Measurements from ENCODE around the gene GCNT2. TPM values are rescaled to one million over a fixed set of nuclear protein-coding genes. Genes with fewer than 3 reads are reported as not detected.
A peak's percentile ranks its signal among the peaks of the same experiment; 100 is the strongest.

GCNT2 gene
- total and polyA plus RNA-seq, 2 of the 8 experiments (the other 6 are each of a cell fraction or from before 2014, with no cell fraction given) = 19.3 to 52.5 TPM

GRCh38 chr6:10554826-10555225 lies 33.7 kb downstream of the GCNT2 start:
- POLR2A ChIA-PET (ENCODE audit: partially characterized antibody) = interaction anchor here (0.8 to 10.2 kb wide), 12 partner anchors 9 to 105 kb away, joined by 3 to 154 read pairs (median 8); partner anchors contain the start of gene GCNT2
- no peak for TF ChIP-seq RNF2 (IDR thresholded peaks at IDR 0.05; ENCODE audit: borderline replicate concordance, low read depth, low read length, missing control alignments, poor library complexity, severe bottlenecking)
- no peak for TF ChIP-seq POLR2AphosphoS5 (IDR thresholded peaks at IDR 0.05; ENCODE audit: low read depth, low read length)
- no peak for TF ChIP-seq NANOG (IDR thresholded peaks at IDR 0.05; ENCODE audit: insufficient read depth, low read depth, low read length, poor library complexity, severe bottlenecking)
- TF ChIP-seq CBX8 (IDR thresholded peaks at IDR 0.05; ENCODE audit: borderline replicate concordance, low read depth, low read length) = no peak
- no peak for TF ChIP-seq KDM5A (IDR thresholded peaks at IDR 0.05; ENCODE audit: low read length)
- TF ChIP-seq, protein P1, sequence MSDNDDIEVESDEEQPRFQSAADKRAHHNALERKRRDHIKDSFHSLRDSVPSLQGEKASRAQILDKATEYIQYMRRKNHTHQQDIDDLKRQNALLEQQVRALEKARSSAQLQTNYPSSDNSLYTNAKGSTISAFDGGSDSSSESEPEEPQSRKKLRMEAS (IDR thresholded peaks at IDR 0.05) = 0 out of 2 replicates have a peak, but pooled peaks have one; percentile 10
- TF ChIP-seq POLR2A (IDR thresholded peaks at IDR 0.05; ENCODE audit: control extremely low read depth in 1 of 2, low read depth in 2 of 2, low read length in 2 of 2) = no peak
- TF ChIP-seq SP1 (IDR thresholded peaks at IDR 0.05; ENCODE audit: low read depth, low read length) = no peak
- TF ChIP-seq JUND (IDR thresholded peaks at IDR 0.05; ENCODE audit: low read length) = no peak
- TF ChIP-seq SAP30 (IDR thresholded peaks at IDR 0.05; ENCODE audit: insufficient read depth, insufficient replicate concordance, low read length) = peak; percentile 4
- TF ChIP-seq RAD21 (IDR thresholded peaks at IDR 0.05 in 1 of 2, conservative IDR thresholded peaks at IDR 0.05 in 1 of 2; ENCODE audit: low read depth in 2 of 2, low read length in 2 of 2) = no peak
- TF ChIP-seq RBBP5 (IDR thresholded peaks at IDR 0.05; ENCODE audit: borderline replicate concordance, low read depth, low read length) = no peak

More at GRCh38 chr6:10554826-10555225, 33.7 kb downstream of the GCNT2 start:
- Histone ChIP-seq H2BK12ac (ENCODE audit: low read depth, low read length) (peak overlapping the region; percentile 46; the same call in 1 of the 2 replicates), H3K9me3 (ENCODE audit: insufficient read depth in 2 of 2, low read depth in 1 of 2, low read length in 1 of 2) (no peaks in the 10 kb centered on the region), H2BK120ac (replicated peaks; ENCODE audit: low read depth, low read length) (no peak overlapping the region), H2BK5ac (ENCODE audit: low read depth, low read length) (peak overlapping the region; percentile 80; the same call in 1 of the 2 replicates), H4K5ac (ENCODE audit: insufficient read length, low read depth, low read length) (peak overlapping the region; percentile 84), H4K91ac (replicated peaks; ENCODE audit: insufficient read length, low read length) (peak overlapping the region; percentile 70), H3K4me3 (ENCODE audit: extremely low read depth in 1 of 4, insufficient read depth in 2 of 4, low read depth in 3 of 4, low read length in 4 of 4) (peak overlapping the region; percentile 81 to 96 (median 87); a peak in 5 of 8 replicates), H2AK5ac (ENCODE audit: low read depth, low read length) (no peak overlapping the region), H3K36me3 (ENCODE audit: control insufficient read depth in 2 of 4, insufficient read depth in 4 of 4, low read length in 3 of 4) (no peaks in the 10 kb centered on the region), H4K20me1 (replicated peaks in 1 of 2; ENCODE audit: control insufficient read depth in 1 of 2, insufficient read depth in 2 of 2, low read length in 2 of 2) (no peaks in the 10 kb centered on the region), H3K23me2 (ENCODE audit: low read depth, low read length) (peaks cover 12% of the 10 kb centered on the region; the same call in 1 of the 2 replicates), H2BK15ac (ENCODE audit: low read length) (no peak overlapping the region), H3K4me2 (ENCODE audit: insufficient read depth in 1 of 2, low read depth in 2 of 2, low read length in 2 of 2) (peak overlapping the region; percentile 80 to 86), H3K23ac (ENCODE audit: insufficient read length) (no peak overlapping the region), H3K27ac (ENCODE audit: low read depth, low read length) (no peak overlapping the region), H4K8ac (ENCODE audit: extremely low read depth, insufficient read depth, low read length) (no peak overlapping the region), H3K18ac (ENCODE audit: extremely low read depth, low read length) (peak overlapping the region; percentile 72; the same call in 1 of the 2 replicates), H2BK20ac (ENCODE audit: low read length) (peak overlapping the region; percentile 63; the same call in 1 of the 2 replicates), H3K79me2 (ENCODE audit: control insufficient read depth in 1 of 2, insufficient read depth in 2 of 2, low read length in 2 of 2) (peaks cover 16 to 39% of the 10 kb centered on the region in 2 experiments), H3K56ac (replicated peaks; ENCODE audit: insufficient read length, low read depth, low read length) (no peak overlapping the region), H3K27me3 (replicated peaks in 1 of 4; ENCODE audit: control insufficient read depth in 3 of 4, extremely low read depth in 1 of 4, insufficient read depth in 3 of 4, low read length in 3 of 4) (no peaks in the 10 kb centered on the region), H3K4ac (replicated peaks; ENCODE audit: insufficient read length, low read depth, low read length) (no peak overlapping the region), H3K4me1 (replicated peaks in 1 of 4; ENCODE audit: control insufficient read depth in 3 of 4, insufficient read depth in 4 of 4, low read length in 3 of 4) (peaks cover 2 to 9% (median 5%) of the 10 kb centered on the region in 4 experiments; a peak in 6 of 7 replicates), H3K9ac (replicated peaks in 1 of 4; ENCODE audit: extremely low read depth in 1 of 4, low read depth in 3 of 4, low read length in 3 of 4) (peak overlapping the region in 1 of 4 experiments; percentile 20; a peak in 3 of 7 replicates), H3K79me1 (ENCODE audit: low read depth, low read length) (peaks cover 7% of the 10 kb centered on the region; the same call in 1 of the 2 replicates), H2AFZ (ENCODE audit: low read length) (no peak overlapping the region), H3K14ac (ENCODE audit: insufficient read length) (no peak overlapping the region)
- WGBS, 2 experiments (ENCODE audit: extremely low coverage in 1 of 2, insufficient coverage in 1 of 2, insufficient read length in 1 of 2, insufficient replicate concordance in 2 of 2, low coverage in 1 of 2, low lambda C conversion rate in 2 of 2, missing lambda C conversion rate in 1 of 2) = 5% methylated on average over 7 of the region's 7 CpGs; no CpG with 5 or more reads in 1 of the 2 experiments
- FAIRE-seq (no peak), DNase-seq (ENCODE audit: low read depth in 1 of 2, low spot score in 2 of 2) (no peak)
- CTCF ChIA-PET (ENCODE audit: partially characterized antibody) = interaction anchor here (1.6 to 1.9 kb wide), 6 partner anchors 9 to 76 kb away, joined by 3 to 9 read pairs (median 8); no protein-coding TSS in a partner anchor
